ENCODE measurements around the gene CNBP. TPM values are rescaled to one million over a fixed set of nuclear protein-coding genes. Genes with fewer than 3 reads are reported as not detected.

CNBP gene
- total RNA-seq, 6 donors from 2014 or later = 185 to 426 (median 312) TPM

Small RNAs within 50 kb of the gene (small RNA-seq; reads per million reads assigned to genes)
- 0 reads per million in 4 donors for gene RPS27P12

Other genes starting within 250 kb of the CNBP start
- 10 to 100 TPM in 2 of 6 donors, 1 to 10 TPM in 3, under 1 TPM in 1; 0.66 to 21.3 (median 5.0) TPM for gene CFAP92, start 189.8 kb downstream of the CNBP start, total RNA-seq
- gene EFCC1, start 182.6 kb downstream of the CNBP start, total RNA-seq = 10 to 100 TPM in 3 of 6 donors, 1 to 10 TPM in 3; 3.1 to 20.6 (median 11.4) TPM
- 10 to 100 TPM in 1 of 6 donors, 1 to 10 TPM in 2, under 1 TPM in 2, not detected in 1; 0.47 to 12.0 (median 4.3) TPM for gene GP9, start 123.1 kb downstream of the CNBP start, total RNA-seq
- 10 to 100 TPM; 19.0 to 54.2 (median 34.0) TPM for gene RAB43, start 62.1 kb downstream of the CNBP start, total RNA-seq
- 10 to 100 TPM; 14.2 to 34.8 (median 19.6) TPM for gene ISY1, start 22.8 kb downstream of the CNBP start, total RNA-seq
- 100 to 1,000 TPM; 108 to 191 (median 171) TPM for gene COPG1, start 65.7 kb upstream of the CNBP start, total RNA-seq
- gene HMCES, start 95.0 kb upstream of the CNBP start, total RNA-seq = 10 to 100 TPM; 27.0 to 38.0 (median 31.1) TPM
- 10 to 100 TPM in 1 of 6 donors, 1 to 10 TPM in 4, under 1 TPM in 1; 0.72 to 10.5 (median 5.1) TPM for gene EFCAB12, start 244.7 kb upstream of the CNBP start, total RNA-seq